Sigmoid colon (tissue), 7 donors: ENCODE measurements around the gene LFNG. TPM values are rescaled to one million over a fixed set of nuclear protein-coding genes. Genes with fewer than 3 reads are reported as not detected.
A peak's percentile ranks its signal among the peaks of the same experiment; 100 is the strongest.

Experiments used
- DNase-seq: peaks from one replicate; pipeline ENCODE4 v3.0.0-alpha.2; 2019
- H3K27ac ChIP-seq, 4 donors: fragments of 200-600 bp; sonication (generic); one replicate each; pipeline ENCODE4 v1.5.1; 2016 to 2019; ENCODE audit warnings: mild to moderate bottlenecking in 1 of 4
- H3K27me3 ChIP-seq, 3 donors: fragments of 200-600 bp; sonication (generic); one replicate each; pipeline ENCODE4 v1.5.1; 2019; ENCODE audit warnings: mild to moderate bottlenecking in 1 of 3
- H3K36me3 ChIP-seq, 4 donors: fragments of 200-600 bp; sonication (generic); one replicate each; pipeline ENCODE4 v1.5.1; 2016 to 2019
- H3K4me1 ChIP-seq, 4 donors: fragments of 200-600 bp; sonication (generic); one replicate each; pipeline ENCODE4 v1.5.1; 2017 to 2019
- H3K4me3 ChIP-seq, 4 donors: fragments of 200-600 bp; sonication (generic); one replicate each; pipeline ENCODE4 v1.5.1; 2017 to 2019; ENCODE audit warnings: mild to moderate bottlenecking in 2 of 4, moderate library complexity in 1 of 4
- H3K9me3 ChIP-seq, 4 donors: fragments of 200-600 bp in 3 of 4; sonication (generic) in 3 of 4; one replicate each; pipeline versions ENCODE4 v1.5.1 to v1.6.1; 2013 to 2019
- EP300 ChIP-seq, 4 donors: sonication (generic); formaldehyde crosslinking; IDR thresholded peaks; one replicate each; pipeline ENCODE4 v1.6.1; 2017; ENCODE audit warnings: antibody characterized with exemption in 4 of 4
- POLR2A ChIP-seq, 2 donors: fragments of 450-650 bp; IDR thresholded peaks; one replicate each; pipeline ENCODE4 v1.6.1; 2016; ENCODE audit warnings: antibody characterized with exemption in 2 of 2, mild to moderate bottlenecking in 2 of 2, moderate library complexity in 2 of 2
- POLR2AphosphoS5 ChIP-seq, 4 donors: sonication (generic); formaldehyde crosslinking; IDR thresholded peaks; one replicate each; pipeline ENCODE4 v1.6.1; 2017; ENCODE audit warnings: antibody characterized with exemption in 4 of 4
- WGBS, 2 donors: extraction: QIAGEN DNeasy Blood & Tissue Kit; methylation state at CpG; one replicate each; pipeline ENCODE4 v1.1.7; 2013; 5-methylcytosine and 5-hydroxymethylcytosine counted together
- intact Hi-C: fragments of 100-400 bp; cut with DNase I; formaldehyde crosslinking; loops from one replicate; pipeline ENCODE4 v1.15.1; 2023
- polyA plus RNA-seq, 3 donors: library from polyadenylated mRNA; stranded (reverse); fragments of 200-250 nt; gene quantifications; one replicate each; pipeline ENCODE4 v1.2.3, GENCODE V29; 2013
- total RNA-seq, 4 donors: library from RNA; depleted of rRNA; stranded (reverse); fragments of >200 nt; gene quantifications; one replicate each; pipeline ENCODE4 v1.1.0, GENCODE V29; 2016
- TF ChIP-seq, protein P1 (sequence below), 4 experiments: fragments of 450-650 bp in 3 of 4; fragments of 200-600 bp in 1 of 4; IDR thresholded peaks; one replicate each; pipeline ENCODE4 v1.5.1; 2016 to 2019; ENCODE audit warnings: antibody characterized with exemption in 4 of 4, mild to moderate bottlenecking in 3 of 4, moderate library complexity in 2 of 4
- donor health status: healthy with polysubstance abuse.
- donor health status: Bipolar disorder and iron deficiency.
- donor health status: healthy.

LFNG gene
- total and polyA plus RNA-seq, 7 donors = 1.8 to 34.5 (median 5.8) TPM

DNA sequence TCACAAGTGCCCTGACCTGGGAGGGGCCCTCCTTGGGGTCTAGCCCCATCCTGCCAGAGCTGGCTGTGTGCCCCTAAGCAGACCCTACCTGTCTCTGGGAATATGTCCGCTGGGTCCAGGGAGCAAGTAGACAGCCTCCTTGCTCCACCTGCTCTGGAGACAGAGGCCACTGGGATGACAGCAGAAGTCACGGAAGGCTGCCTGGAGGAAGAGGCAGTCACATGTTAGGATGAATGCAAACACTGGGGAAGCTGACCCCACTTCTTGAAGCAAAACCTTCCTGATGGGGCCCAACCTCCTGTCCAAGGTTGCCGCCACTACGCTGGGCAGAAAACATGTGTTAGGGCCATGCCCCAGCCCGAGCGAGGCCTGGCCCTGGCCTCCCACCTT, 11.7 kb upstream of the LFNG start:
- peak overlapping the region in 1 of 4 donors; percentile 24 for H3K27ac ChIP-seq
- DNase-seq = no peak
- intact Hi-C loops = no loop called here
- H3K4me3 ChIP-seq = no peak overlapping the region
- no peaks in the 10 kb centered on the region for H3K36me3 ChIP-seq
- WGBS, 2 donors = 79 to 88% methylated on average over 6 of the region's 6 CpGs
- TF ChIP-seq POLR2A (IDR thresholded peaks at IDR 0.05) = no peak
- TF ChIP-seq, protein P1, sequence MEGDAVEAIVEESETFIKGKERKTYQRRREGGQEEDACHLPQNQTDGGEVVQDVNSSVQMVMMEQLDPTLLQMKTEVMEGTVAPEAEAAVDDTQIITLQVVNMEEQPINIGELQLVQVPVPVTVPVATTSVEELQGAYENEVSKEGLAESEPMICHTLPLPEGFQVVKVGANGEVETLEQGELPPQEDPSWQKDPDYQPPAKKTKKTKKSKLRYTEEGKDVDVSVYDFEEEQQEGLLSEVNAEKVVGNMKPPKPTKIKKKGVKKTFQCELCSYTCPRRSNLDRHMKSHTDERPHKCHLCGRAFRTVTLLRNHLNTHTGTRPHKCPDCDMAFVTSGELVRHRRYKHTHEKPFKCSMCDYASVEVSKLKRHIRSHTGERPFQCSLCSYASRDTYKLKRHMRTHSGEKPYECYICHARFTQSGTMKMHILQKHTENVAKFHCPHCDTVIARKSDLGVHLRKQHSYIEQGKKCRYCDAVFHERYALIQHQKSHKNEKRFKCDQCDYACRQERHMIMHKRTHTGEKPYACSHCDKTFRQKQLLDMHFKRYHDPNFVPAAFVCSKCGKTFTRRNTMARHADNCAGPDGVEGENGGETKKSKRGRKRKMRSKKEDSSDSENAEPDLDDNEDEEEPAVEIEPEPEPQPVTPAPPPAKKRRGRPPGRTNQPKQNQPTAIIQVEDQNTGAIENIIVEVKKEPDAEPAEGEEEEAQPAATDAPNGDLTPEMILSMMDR (IDR thresholded peaks at IDR 0.05) = no peak
- no peak for TF ChIP-seq EP300 (IDR thresholded peaks at IDR 0.05)
- TF ChIP-seq POLR2AphosphoS5 (IDR thresholded peaks at IDR 0.05) = no peak
- no peaks in the 10 kb centered on the region for H3K9me3 ChIP-seq
- H3K27me3 ChIP-seq = no peaks in the 10 kb centered on the region
- H3K4me1 ChIP-seq = peaks cover 0 to 16% (median 10%) of the 10 kb centered on the region in 4 donors

DNA sequence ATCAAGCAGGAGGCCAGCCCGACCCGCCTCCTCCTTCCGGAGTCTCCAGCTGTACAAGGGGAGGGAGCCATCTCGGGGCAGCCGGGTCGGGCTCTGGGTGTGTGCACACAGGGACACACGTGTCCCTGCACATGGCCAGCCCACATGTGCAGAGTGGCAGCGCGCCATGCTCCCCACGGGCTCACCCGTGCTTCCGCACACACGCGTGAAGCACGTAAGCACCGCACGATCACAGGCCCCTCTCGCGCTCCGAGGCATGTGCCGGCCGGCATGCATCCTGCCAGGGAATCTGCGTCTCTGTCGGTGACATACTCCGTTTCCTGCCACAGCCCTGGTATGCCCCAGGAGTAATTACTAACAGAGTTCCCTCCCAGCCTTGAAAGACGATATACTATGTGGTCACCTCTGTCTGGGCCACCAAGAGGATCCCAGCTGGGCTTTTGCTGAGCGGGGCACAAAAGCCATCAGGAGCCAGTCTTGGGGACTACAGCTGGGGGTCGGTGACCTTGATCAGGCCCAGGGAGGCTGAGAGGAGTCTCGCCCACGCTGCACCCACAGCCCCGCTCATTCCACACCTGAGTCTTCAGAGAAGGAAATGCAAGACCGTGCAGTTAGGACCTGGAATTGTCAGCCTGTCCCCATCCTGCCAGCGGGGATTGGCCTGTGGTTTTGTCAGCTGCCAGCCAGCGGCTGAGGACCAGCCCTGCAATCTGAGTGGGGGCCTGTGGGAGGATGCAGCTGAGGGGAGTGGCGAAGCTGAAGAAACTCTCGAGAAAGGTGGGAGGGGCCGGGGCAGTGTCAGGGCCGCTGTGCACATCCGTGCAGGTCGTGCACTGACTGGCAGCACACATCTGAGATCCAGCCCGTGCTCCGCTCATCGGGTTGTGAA, 11.0 kb upstream of the LFNG start:
- DNase-seq = peak; percentile 84
- no peaks in the 10 kb centered on the region for H3K9me3 ChIP-seq
- H3K4me3 ChIP-seq = no peak overlapping the region
- WGBS, 2 donors = 43 to 64% methylated on average over 43 of the region's 43 CpGs
- TF ChIP-seq POLR2A (IDR thresholded peaks at IDR 0.05) = no peak
- TF ChIP-seq POLR2AphosphoS5 (IDR thresholded peaks at IDR 0.05) = peak in 3 of 4 donors; percentile 22 to 57 (median 23)
- no peaks in the 10 kb centered on the region for H3K36me3 ChIP-seq
- intact Hi-C loops = no loop called here
- H3K27ac ChIP-seq = peak overlapping the region in 3 of 4 donors; percentile 24 to 39 (median 31)
- peaks cover 0 to 16% (median 10%) of the 10 kb centered on the region in 4 donors for H3K4me1 ChIP-seq
- no peaks in the 10 kb centered on the region for H3K27me3 ChIP-seq

DNA sequence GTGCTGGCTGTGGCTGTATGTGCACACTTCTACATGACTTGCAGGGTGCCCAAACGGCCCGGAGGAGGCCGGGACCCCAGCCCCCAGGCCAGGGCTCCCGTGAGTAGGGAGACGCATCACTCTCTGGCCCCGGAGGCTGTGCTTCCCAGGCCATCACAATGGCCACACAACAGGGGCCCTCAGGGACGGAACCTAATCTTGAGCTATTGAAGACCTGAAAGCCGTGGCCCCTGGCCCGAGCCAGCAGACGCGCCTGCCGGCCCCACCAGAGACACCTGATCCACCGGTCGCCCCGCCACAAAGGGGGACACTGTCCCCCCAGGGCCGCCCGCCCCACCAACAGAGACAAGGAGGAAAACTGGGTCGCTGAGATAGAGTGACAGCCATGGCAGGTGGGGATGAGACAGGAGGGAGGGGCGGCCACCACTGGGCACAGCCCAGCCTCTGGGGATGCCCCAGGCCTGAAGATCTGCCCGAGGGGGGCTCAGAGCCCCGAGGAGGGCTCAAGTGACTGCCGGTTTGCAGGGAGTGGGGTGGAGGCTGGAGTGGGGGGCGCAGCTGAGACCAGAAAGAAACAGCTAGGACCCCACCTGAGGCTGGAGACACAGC, 10.2 kb upstream of the LFNG start:
- no peak overlapping the region for H3K4me3 ChIP-seq
- no peak for DNase-seq
- H3K36me3 ChIP-seq = no peaks in the 10 kb centered on the region
- intact Hi-C loops = no loop called here
- no peak overlapping the region for H3K27ac ChIP-seq
- no peaks in the 10 kb centered on the region for H3K27me3 ChIP-seq
- no peak for TF ChIP-seq POLR2A (IDR thresholded peaks at IDR 0.05)
- no peak for TF ChIP-seq POLR2AphosphoS5 (IDR thresholded peaks at IDR 0.05)
- TF ChIP-seq, protein P1 (IDR thresholded peaks at IDR 0.05) = no peak
- no peak for TF ChIP-seq EP300 (IDR thresholded peaks at IDR 0.05)
- H3K4me1 ChIP-seq = peaks cover 0 to 16% (median 10%) of the 10 kb centered on the region in 4 donors
- WGBS, 2 donors = 77 to 84% methylated on average over 23 of the region's 23 CpGs
- H3K9me3 ChIP-seq = no peaks in the 10 kb centered on the region

DNA sequence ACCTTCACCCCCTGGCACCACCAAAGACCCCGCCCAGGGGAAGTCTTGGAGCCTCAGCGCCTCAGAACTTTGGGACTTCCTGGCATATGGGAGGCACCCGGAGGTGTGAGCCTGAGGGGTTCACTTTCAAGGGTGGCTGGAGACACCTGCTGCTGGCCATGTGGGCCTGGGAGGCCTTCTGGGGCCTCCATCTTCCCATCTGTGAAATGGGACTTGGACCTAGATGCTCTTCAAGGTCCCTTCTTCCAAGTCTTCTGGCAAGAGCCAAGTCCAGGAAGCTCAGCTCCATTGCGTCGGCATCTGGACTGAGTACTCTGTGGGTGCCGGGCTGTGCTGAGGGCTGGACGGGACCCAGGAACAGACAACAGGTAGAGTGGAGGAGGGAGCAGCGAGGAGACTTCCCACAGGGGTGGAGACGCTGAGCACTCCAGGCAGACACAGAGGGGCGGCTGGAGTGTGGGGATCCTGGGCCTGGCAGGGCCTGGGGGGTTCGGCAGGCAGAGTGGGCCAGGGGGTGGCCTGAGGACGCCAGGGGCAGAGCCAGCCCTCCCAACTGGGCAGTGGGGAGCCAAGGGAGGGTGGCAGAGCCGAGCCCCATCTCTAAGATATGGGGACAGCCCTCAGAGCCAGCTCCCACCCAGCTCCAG, 9.3 kb upstream of the LFNG start:
- 87 to 88% methylated on average over 13 of the region's 13 CpGs for WGBS, 2 donors
- no peak overlapping the region for H3K4me3 ChIP-seq
- no peaks in the 10 kb centered on the region for H3K27me3 ChIP-seq
- peaks cover 0 to 16% (median 10%) of the 10 kb centered on the region in 4 donors for H3K4me1 ChIP-seq
- TF ChIP-seq, protein P1 (IDR thresholded peaks at IDR 0.05) = no peak
- TF ChIP-seq POLR2AphosphoS5 (IDR thresholded peaks at IDR 0.05) (no peak), EP300 (IDR thresholded peaks at IDR 0.05) (no peak), POLR2A (IDR thresholded peaks at IDR 0.05) (no peak)
- intact Hi-C loops = no loop called here
- no peaks in the 10 kb centered on the region for H3K36me3 ChIP-seq
- peak overlapping the region in 2 of 4 donors; percentile 26 to 49 for H3K27ac ChIP-seq
- no peaks in the 10 kb centered on the region for H3K9me3 ChIP-seq
- DNase-seq = no peak
